Stimulated activated CD8-positive, alpha-beta memory T cell treated with anti-CD3 and anti-CD28 coated beads, Interleukin-4, amount 100 ng/mL, for 24 hours (primary cell): Measurements from ENCODE around the gene WDR1.

Experiments used
- DNase-seq: peaks from one replicate; pipeline ENCODE4 v3.0.0-alpha.2; 2020; ENCODE audit warnings: low read depth

Gene WDR1

GRCh38 chr4:10072420-10073017, 44.1 kb downstream of the WDR1 start:
- no peak for DNase-seq

GRCh38 chr4:10069075-10069642, 47.4 kb downstream of the WDR1 start:
- DNase-seq, result no peak

GRCh38 chr4:10066670-10067651, 49.6 kb downstream of the WDR1 start:
- DNase-seq, result no peak

- no peak for DNase-seq
Measured at GRCh38 chr4:10066206-10066605, 50.4 kb downstream of the WDR1 start.

- no peak for DNase-seq
Measured at GRCh38 chr4:10063544-10064300, 52.9 kb downstream of the WDR1 start.

GRCh38 chr4:10061650-10062415, 54.8 kb downstream of the WDR1 start:
- DNase-seq, result no peak

GRCh38 chr4:10058371-10058770, 58.2 kb downstream of the WDR1 start:
- DNase-seq, result no peak

- no peak for DNase-seq
Measured at GRCh38 chr4:10057023-10057395, 59.6 kb downstream of the WDR1 start.

GRCh38 chr4:10056334-10057022, 60.1 kb downstream of the WDR1 start:
- DNase-seq, result no peak

- DNase-seq, result no peak
Measured at GRCh38 chr4:10055871-10056270, 60.7 kb downstream of the WDR1 start.

- DNase-seq, result no peak
Measured at GRCh38 chr4:10054571-10055041, 62.0 kb downstream of the WDR1 start.

GRCh38 chr4:10053635-10054453, 62.8 kb downstream of the WDR1 start:
- DNase-seq, result no peak

- no peak for DNase-seq
Measured at GRCh38 chr4:10051517-10052135, 65.0 kb downstream of the WDR1 start.

- no peak for DNase-seq
Measured at GRCh38 chr4:10050721-10051120, 65.9 kb downstream of the WDR1 start.

- no peak for DNase-seq
Measured at GRCh38 chr4:10050261-10050661, 66.3 kb downstream of the WDR1 start.

GRCh38 chr4:10048941-10049697, 67.5 kb downstream of the WDR1 start:
- DNase-seq, result no peak

GRCh38 chr4:10047967-10048366, 68.6 kb downstream of the WDR1 start:
- DNase-seq, result no peak

- DNase-seq, result no peak
Measured at GRCh38 chr4:10046471-10046870, 70.1 kb downstream of the WDR1 start.

- DNase-seq, result no peak
Measured at GRCh38 chr4:10045481-10045880, 71.1 kb downstream of the WDR1 start.
